ENCODE data around the gene JOSD1.

Gene JOSD1

DNA sequence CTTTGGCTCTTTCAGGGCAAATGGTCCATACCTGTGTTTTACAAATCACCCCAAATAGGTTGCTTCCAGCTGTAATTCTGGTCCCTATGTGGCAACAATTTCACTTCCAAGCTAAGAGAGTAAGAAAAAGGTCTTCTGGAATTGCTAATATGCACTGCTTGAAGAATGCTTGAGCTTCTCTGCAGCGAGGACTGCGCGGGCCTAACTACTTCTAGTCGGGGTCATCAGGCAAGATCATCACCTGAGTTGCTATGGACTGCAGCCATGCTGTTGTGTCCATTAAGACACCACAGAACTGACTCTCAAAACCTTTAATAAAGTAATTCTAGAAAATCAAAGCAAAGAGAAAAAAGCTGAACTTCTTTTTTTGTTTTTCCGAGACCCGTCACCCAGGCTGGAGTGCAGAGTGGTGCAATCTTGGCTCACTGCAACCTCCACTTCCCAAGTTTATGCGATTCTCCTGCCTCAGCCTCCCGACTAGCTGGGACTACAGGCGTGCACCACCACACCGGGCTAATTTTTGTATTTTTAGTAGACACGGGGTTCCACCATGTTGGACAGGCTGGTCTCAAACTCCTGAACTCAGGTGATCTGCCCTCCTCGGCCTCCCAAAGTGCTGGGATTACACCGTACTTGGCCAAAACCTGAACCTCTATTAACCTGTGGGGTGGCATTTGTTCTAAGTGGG is 2.2 kb downstream of the JOSD1 start:
- Histone ChIP-seq H3K9me2 (replicated peaks; ENCODE audit: insufficient read depth, low read length) (no peaks in the 10 kb centered on the region), H3K4me2 (ENCODE audit: low read depth, low read length) (peak overlapping the region; percentile 80), H3K4me3 (ENCODE audit: low read length) (no peak overlapping the region), H2AFZ (ENCODE audit: low read length) (no peak overlapping the region), H3K4me1 (ENCODE audit: low read length) (peaks cover 16% of the 10 kb centered on the region; the same call in 1 of the 2 replicates), H3K27ac (ENCODE audit: low read length) (no peak overlapping the region), H4K20me1 (ENCODE audit: insufficient read depth, low read length) (no peaks in the 10 kb centered on the region), H3K36me3 (replicated peaks; ENCODE audit: insufficient read depth, low read length) (no peaks in the 10 kb centered on the region), H3K79me2 (ENCODE audit: low read length) (peaks cover 63% of the 10 kb centered on the region), H3K27me3 (replicated peaks; ENCODE audit: insufficient read depth, low read length) (no peaks in the 10 kb centered on the region), H3K9ac (ENCODE audit: low read length) (no peak overlapping the region), H3F3A (ENCODE audit: insufficient read depth, low read length) (peaks cover 6% of the 10 kb centered on the region; the same call in 1 of the 2 replicates), H3K9me3 (replicated peaks; ENCODE audit: insufficient read depth, low read length) (no peaks in the 10 kb centered on the region)
- TF ChIP-seq EZH2 (optimal IDR thresholded peaks at IDR 0.05; ENCODE audit: low read depth, low read length) (no peak), EZH2phosphoT487 (IDR thresholded peaks at IDR 0.05; ENCODE audit: low read length) (no peak)
- TF ChIP-seq, protein P1, sequence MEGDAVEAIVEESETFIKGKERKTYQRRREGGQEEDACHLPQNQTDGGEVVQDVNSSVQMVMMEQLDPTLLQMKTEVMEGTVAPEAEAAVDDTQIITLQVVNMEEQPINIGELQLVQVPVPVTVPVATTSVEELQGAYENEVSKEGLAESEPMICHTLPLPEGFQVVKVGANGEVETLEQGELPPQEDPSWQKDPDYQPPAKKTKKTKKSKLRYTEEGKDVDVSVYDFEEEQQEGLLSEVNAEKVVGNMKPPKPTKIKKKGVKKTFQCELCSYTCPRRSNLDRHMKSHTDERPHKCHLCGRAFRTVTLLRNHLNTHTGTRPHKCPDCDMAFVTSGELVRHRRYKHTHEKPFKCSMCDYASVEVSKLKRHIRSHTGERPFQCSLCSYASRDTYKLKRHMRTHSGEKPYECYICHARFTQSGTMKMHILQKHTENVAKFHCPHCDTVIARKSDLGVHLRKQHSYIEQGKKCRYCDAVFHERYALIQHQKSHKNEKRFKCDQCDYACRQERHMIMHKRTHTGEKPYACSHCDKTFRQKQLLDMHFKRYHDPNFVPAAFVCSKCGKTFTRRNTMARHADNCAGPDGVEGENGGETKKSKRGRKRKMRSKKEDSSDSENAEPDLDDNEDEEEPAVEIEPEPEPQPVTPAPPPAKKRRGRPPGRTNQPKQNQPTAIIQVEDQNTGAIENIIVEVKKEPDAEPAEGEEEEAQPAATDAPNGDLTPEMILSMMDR (IDR thresholded peaks at IDR 0.05; ENCODE audit: low read length), result no peak
- DNase-seq, result no peak

DNA sequence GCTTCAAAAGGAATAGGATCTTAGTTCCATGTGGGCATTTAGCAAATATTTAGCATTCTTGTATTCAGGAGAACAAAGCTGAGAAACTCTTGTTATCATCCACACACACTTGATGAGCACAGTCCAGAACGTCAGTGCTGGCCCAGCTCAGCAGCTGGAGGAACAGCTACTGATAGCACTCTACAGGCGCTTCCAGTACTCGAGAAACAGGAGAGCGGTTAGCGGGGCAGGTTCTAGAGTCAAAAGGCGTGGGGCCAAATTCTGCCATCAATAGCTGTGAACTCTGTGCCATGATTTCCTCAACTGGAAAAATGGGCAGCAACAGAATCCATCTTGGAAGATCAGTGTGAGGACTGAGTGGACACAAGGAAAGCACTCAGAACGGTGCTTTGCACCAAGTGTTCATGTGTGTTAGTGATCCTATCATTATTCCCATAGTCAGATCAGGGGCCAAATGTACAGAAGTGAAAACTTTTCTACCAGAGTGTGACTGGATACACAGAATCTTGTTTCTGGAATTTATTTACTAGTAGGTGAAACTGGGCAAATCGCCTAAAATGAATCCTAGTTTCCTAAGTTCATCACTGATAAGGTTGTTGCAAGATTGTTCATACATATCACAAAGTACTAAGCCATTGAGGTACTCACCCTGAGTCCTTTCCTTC is 3.2 kb downstream of the JOSD1 start:
- no peaks in the 10 kb centered on the region for H4K20me1 ChIP-seq (ENCODE audit: insufficient read depth, low read length)
- H3K9ac ChIP-seq (ENCODE audit: low read length), result no peak overlapping the region
- H3K4me2 ChIP-seq (ENCODE audit: low read depth, low read length), result 0 out of 2 replicates have a peak overlapping the region, but pooled peaks have one; percentile 31
- no peak overlapping the region for H3K27ac ChIP-seq (ENCODE audit: low read length)
- H3K4me3 ChIP-seq (ENCODE audit: low read length), result no peak overlapping the region
- H3K9me2 ChIP-seq (replicated peaks; ENCODE audit: insufficient read depth, low read length), result no peaks in the 10 kb centered on the region
- no peaks in the 10 kb centered on the region for H3K27me3 ChIP-seq (replicated peaks; ENCODE audit: insufficient read depth, low read length)
- H3K36me3 ChIP-seq (replicated peaks; ENCODE audit: insufficient read depth, low read length), result no peaks in the 10 kb centered on the region
- H3K9me3 ChIP-seq (replicated peaks; ENCODE audit: insufficient read depth, low read length), result no peaks in the 10 kb centered on the region
- no peak overlapping the region for H2AFZ ChIP-seq (ENCODE audit: low read length)
- H3K4me1 ChIP-seq (ENCODE audit: low read length), result peaks cover 16% of the 10 kb centered on the region; the same call in 1 of the 2 replicates
- TF ChIP-seq EZH2phosphoT487 (IDR thresholded peaks at IDR 0.05; ENCODE audit: low read length) (no peak), EZH2 (optimal IDR thresholded peaks at IDR 0.05; ENCODE audit: low read depth, low read length) (no peak)
- TF ChIP-seq, protein P1 (IDR thresholded peaks at IDR 0.05; ENCODE audit: low read length), result no peak
- peaks cover 71% of the 10 kb centered on the region for H3K79me2 ChIP-seq (ENCODE audit: low read length)
- H3F3A ChIP-seq (ENCODE audit: insufficient read depth, low read length), result peaks cover 6% of the 10 kb centered on the region; the same call in 1 of the 2 replicates
- DNase-seq, result no peak

DNA sequence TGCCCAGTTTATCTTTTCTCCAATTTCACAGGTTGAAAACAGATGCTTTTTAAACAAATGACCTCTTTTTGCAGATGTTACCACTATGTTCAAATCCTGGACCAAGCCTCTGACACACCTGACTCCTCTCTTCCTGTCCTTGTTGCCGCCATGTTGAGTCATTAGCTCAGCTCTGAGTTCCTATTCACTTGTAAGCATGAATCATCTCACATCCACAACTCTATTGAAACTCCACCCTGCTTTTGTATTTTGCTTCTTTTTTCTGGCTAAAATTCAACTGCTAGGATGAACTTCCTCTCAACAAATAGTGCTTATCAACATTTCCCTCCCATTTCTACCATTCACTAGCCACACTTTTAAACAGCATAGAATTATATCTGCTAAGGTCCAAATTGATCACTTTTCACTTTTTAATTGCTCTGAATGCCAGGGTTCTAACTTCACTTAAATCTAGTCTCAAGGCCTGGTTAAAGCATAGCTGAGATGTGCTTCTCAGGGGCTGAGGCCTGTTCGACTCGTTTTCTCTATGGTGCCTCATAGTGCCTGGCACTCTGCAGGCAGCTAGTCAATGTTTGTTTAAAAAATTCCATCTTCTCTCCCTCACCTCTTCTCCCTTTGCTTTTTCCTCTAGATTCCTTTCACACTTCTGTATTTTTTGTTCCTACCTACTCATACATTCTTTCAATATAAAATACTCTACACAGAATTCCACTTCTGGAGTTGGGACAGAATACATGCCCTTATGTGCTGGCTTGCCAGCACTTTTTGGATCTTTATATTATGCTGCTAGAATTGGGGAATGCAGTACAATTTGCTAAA is 3.9 kb downstream of the JOSD1 start:
- peaks cover 16% of the 10 kb centered on the region; the same call in 1 of the 2 replicates for H3K4me1 ChIP-seq (ENCODE audit: low read length)
- TF ChIP-seq EZH2phosphoT487 (IDR thresholded peaks at IDR 0.05; ENCODE audit: low read length) (no peak), EZH2 (optimal IDR thresholded peaks at IDR 0.05; ENCODE audit: low read depth, low read length) (no peak)
- TF ChIP-seq, protein P1 (IDR thresholded peaks at IDR 0.05; ENCODE audit: low read length), result no peak
- H3K36me3 ChIP-seq (replicated peaks; ENCODE audit: insufficient read depth, low read length), result no peaks in the 10 kb centered on the region
- H2AFZ ChIP-seq (ENCODE audit: low read length), result no peak overlapping the region
- H3K9ac ChIP-seq (ENCODE audit: low read length), result no peak overlapping the region
- no peak for DNase-seq
- H3K79me2 ChIP-seq (ENCODE audit: low read length), result peaks cover 71% of the 10 kb centered on the region
- H3F3A ChIP-seq (ENCODE audit: insufficient read depth, low read length), result peaks cover 6% of the 10 kb centered on the region; the same call in 1 of the 2 replicates
- H3K27ac ChIP-seq (ENCODE audit: low read length), result no peak overlapping the region
- no peaks in the 10 kb centered on the region for H3K9me3 ChIP-seq (replicated peaks; ENCODE audit: insufficient read depth, low read length)
- no peaks in the 10 kb centered on the region for H3K9me2 ChIP-seq (replicated peaks; ENCODE audit: insufficient read depth, low read length)
- no peak overlapping the region for H3K4me3 ChIP-seq (ENCODE audit: low read length)
- H3K4me2 ChIP-seq (ENCODE audit: low read depth, low read length), result no peak overlapping the region
- no peaks in the 10 kb centered on the region for H3K27me3 ChIP-seq (replicated peaks; ENCODE audit: insufficient read depth, low read length)
- no peaks in the 10 kb centered on the region for H4K20me1 ChIP-seq (ENCODE audit: insufficient read depth, low read length)

Measured in MM.1S (cell line).